Measurements from ENCODE around the gene SMIM7. TPM values are rescaled to one million over a fixed set of nuclear protein-coding genes. Genes with fewer than 3 reads are reported as not detected.

SMIM7 gene
- total RNA-seq, 1 experiment from 2014 or later, result 74.4 TPM

DNA sequence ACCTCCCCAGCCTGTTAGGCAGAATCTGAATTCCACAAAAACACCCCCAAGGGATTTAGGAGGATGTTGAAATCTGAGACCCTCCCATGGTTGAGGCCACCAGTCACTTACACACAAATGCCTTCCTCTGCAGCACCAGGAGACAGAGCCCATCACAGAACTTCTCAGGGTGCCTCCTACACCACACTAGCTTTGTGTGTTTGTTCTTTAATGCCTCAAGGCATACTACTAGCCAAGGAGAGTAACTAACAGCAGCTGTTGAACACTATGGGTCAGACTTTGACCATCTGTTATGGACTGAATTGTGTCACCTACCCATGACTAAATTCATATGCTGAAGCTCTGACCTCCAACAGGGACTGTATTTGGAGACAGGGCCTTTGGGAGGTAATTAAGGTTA is 22.4 kb downstream of the SMIM7 start:
- H3K27me3 ChIP-seq (replicated peaks; ENCODE audit: control insufficient read depth, insufficient read depth, low read length), result no peaks in the 10 kb centered on the region
- no peaks in the 10 kb centered on the region for H3K9me3 ChIP-seq
- ChIA-PET POLR2A (no interaction called here), CTCF (interaction anchor here (0.8 kb wide), 1 partner anchor 9 kb away, joined by 3 read pairs; the partner anchor contains the start of gene MED26)
- Mint-ChIP-seq H3K4me1 (ENCODE audit: low read depth, unreplicated experiment) (no peaks in the 10 kb centered on the region), H3K36me3 (ENCODE audit: insufficient read depth, unreplicated experiment) (peaks cover 53% of the 10 kb centered on the region), H3K4me3 (ENCODE audit: unreplicated experiment) (no peak overlapping the region), H3K27me3 (ENCODE audit: insufficient read depth, unreplicated experiment) (no peaks in the 10 kb centered on the region), H3K9me3 (ENCODE audit: unreplicated experiment) (no peaks in the 10 kb centered on the region), H3K27ac (ENCODE audit: unreplicated experiment) (no peak overlapping the region)
- H3K4me3 ChIP-seq (ENCODE audit: low read depth, low read length), result no peak overlapping the region
- intact Hi-C loops (cut with micrococcal nuclease; ENCODE audit: unreplicated experiment), result no loop called here
- no TSS peak for BruUV-seq (replicated peaks)
- no peaks in the 10 kb centered on the region for H3K4me1 ChIP-seq
- peak in 1 of 2 experiments; percentile 17 for DNase-seq
- H3K36me3 ChIP-seq (ENCODE audit: control insufficient read depth, insufficient read depth, low read length), result no peaks in the 10 kb centered on the region
- TF ChIP-seq, protein P1, sequence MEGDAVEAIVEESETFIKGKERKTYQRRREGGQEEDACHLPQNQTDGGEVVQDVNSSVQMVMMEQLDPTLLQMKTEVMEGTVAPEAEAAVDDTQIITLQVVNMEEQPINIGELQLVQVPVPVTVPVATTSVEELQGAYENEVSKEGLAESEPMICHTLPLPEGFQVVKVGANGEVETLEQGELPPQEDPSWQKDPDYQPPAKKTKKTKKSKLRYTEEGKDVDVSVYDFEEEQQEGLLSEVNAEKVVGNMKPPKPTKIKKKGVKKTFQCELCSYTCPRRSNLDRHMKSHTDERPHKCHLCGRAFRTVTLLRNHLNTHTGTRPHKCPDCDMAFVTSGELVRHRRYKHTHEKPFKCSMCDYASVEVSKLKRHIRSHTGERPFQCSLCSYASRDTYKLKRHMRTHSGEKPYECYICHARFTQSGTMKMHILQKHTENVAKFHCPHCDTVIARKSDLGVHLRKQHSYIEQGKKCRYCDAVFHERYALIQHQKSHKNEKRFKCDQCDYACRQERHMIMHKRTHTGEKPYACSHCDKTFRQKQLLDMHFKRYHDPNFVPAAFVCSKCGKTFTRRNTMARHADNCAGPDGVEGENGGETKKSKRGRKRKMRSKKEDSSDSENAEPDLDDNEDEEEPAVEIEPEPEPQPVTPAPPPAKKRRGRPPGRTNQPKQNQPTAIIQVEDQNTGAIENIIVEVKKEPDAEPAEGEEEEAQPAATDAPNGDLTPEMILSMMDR (IDR thresholded peaks at IDR 0.05; ENCODE audit: insufficient read depth in 1 of 2, low read depth in 1 of 2, low read length in 1 of 2, severe bottlenecking in 1 of 2, unreplicated experiment in 1 of 2), result no peak

DNA sequence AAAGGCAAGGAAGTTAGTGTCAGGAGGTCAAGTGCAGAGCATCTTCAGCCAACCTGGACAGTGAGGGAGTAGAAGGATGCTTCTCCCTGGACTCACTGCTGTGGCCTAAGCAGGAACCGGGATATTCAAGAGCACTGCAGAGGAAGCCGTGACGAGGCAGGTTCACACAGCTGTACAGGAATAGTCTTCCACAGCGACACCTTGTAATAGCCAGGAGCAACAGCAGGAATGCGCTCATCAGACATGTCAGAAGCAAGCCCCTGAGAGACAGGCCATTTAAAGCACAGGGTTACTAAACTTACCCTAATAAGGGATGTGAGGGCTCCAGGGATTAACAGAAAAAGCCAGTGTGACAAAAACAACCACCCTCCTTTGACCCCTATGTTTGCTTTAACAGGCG is 28.5 kb downstream of the SMIM7 start:
- CTCF ChIA-PET, result no interaction called here
- no peaks in the 10 kb centered on the region for H3K27me3 Mint-ChIP-seq (ENCODE audit: insufficient read depth, unreplicated experiment)
- TF ChIP-seq, protein P1 (IDR thresholded peaks at IDR 0.05; ENCODE audit: insufficient read depth in 1 of 2, low read depth in 1 of 2, low read length in 1 of 2, severe bottlenecking in 1 of 2, unreplicated experiment in 1 of 2), result no peak
- H3K36me3 Mint-ChIP-seq (ENCODE audit: insufficient read depth, unreplicated experiment), result peaks cover 49% of the 10 kb centered on the region
- no peaks in the 10 kb centered on the region for H3K9me3 ChIP-seq
- no peak overlapping the region for H3K4me3 Mint-ChIP-seq (ENCODE audit: unreplicated experiment)
- H3K27ac Mint-ChIP-seq (ENCODE audit: unreplicated experiment), result no peak overlapping the region
- H3K9me3 Mint-ChIP-seq (ENCODE audit: unreplicated experiment), result no peaks in the 10 kb centered on the region
- H3K4me1 Mint-ChIP-seq (ENCODE audit: low read depth, unreplicated experiment), result peaks cover 5% of the 10 kb centered on the region
- POLR2A ChIA-PET, result no interaction called here
- DNase-seq, result no peak
- no peak overlapping the region for H3K4me3 ChIP-seq (ENCODE audit: low read depth, low read length)
- BruUV-seq (replicated peaks), result no TSS peak
- no peaks in the 10 kb centered on the region for H3K27me3 ChIP-seq (replicated peaks; ENCODE audit: control insufficient read depth, insufficient read depth, low read length)
- H3K36me3 ChIP-seq (ENCODE audit: control insufficient read depth, insufficient read depth, low read length), result no peaks in the 10 kb centered on the region; the same call in 1 of the 2 replicates
- intact Hi-C loops (cut with micrococcal nuclease; ENCODE audit: unreplicated experiment), result no loop called here
- H3K4me1 ChIP-seq, result no peaks in the 10 kb centered on the region

DNA sequence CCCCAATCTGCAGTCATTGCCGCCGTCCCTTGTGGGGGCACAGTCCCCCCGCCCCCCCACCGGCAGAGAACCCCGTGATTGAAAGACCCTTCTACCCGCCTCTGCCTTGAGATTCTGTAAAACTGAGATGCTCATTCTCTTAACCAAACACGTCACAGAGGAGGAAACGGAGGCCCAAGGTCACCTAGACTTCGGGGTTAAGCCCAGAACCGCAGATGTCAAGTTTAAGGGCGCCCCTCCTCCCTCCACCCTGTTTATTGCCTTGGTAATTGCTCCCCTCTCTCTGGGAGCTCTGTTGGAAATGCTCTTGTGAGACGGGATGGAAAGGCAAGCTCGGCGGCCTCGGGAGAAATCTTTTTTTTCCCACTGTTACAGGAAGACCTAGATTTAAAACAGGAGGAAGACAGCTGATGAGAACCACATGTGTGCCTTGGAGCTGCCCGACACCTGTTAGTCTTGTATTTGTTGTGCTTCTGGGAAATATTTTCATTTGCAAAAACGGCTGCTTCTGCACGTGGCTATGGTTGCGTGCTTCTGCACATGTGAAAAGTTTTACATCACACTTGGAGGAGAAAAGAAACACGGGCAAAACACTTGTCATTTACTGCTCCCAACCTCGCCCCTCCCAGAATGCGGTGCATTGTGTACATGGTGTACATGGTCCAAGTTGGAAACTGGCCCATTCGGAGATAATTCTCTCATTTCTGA is 30.8 kb downstream of the SMIM7 start:
- H3K36me3 ChIP-seq (ENCODE audit: control insufficient read depth, insufficient read depth, low read length), result peaks cover 2% of the 10 kb centered on the region
- no peaks in the 10 kb centered on the region for H3K27me3 ChIP-seq (replicated peaks; ENCODE audit: control insufficient read depth, insufficient read depth, low read length)
- TF ChIP-seq, protein P1 (IDR thresholded peaks at IDR 0.05; ENCODE audit: insufficient read depth in 1 of 2, low read depth in 1 of 2, low read length in 1 of 2, severe bottlenecking in 1 of 2, unreplicated experiment in 1 of 2), result no peak
- H3K4me3 ChIP-seq (ENCODE audit: low read depth, low read length), result peak overlapping the region; percentile 97
- no peaks in the 10 kb centered on the region for H3K4me1 ChIP-seq
- no peaks in the 10 kb centered on the region for H3K9me3 ChIP-seq
- peak overlapping the region; percentile 84 for H3K4me3 Mint-ChIP-seq (ENCODE audit: unreplicated experiment)
- peaks cover 13% of the 10 kb centered on the region for H3K4me1 Mint-ChIP-seq (ENCODE audit: low read depth, unreplicated experiment)
- H3K9me3 Mint-ChIP-seq (ENCODE audit: unreplicated experiment), result no peaks in the 10 kb centered on the region
- peak overlapping the region; percentile 87 for H3K27ac Mint-ChIP-seq (ENCODE audit: unreplicated experiment)
- intact Hi-C loops (cut with micrococcal nuclease; ENCODE audit: unreplicated experiment), result loop anchor here (2.0 kb wide), 3 partner anchors 32 to 64 kb away; partner anchors contain the start of genes SLC35E1, SMIM7 and TMEM38A
- DNase-seq, result peak in 1 of 2 experiments; percentile 11
- H3K27me3 Mint-ChIP-seq (ENCODE audit: insufficient read depth, unreplicated experiment), result no peaks in the 10 kb centered on the region
- TSS peak; percentile 83 for BruUV-seq (replicated peaks)
- ChIA-PET CTCF (interaction anchor here (0.6 to 1.3 kb wide), 2 partner anchors 9 to 47 kb away, joined by 3 read pairs; no protein-coding TSS in a partner anchor), POLR2A (interaction anchor here (0.7 to 1.0 kb wide), 2 partner anchors 45 to 61 kb away, joined by 3 to 5 read pairs; no protein-coding TSS in a partner anchor)
- peaks cover 46% of the 10 kb centered on the region for H3K36me3 Mint-ChIP-seq (ENCODE audit: insufficient read depth, unreplicated experiment)
